ENCODE data around the gene WDR27. TPM values are rescaled to one million over a fixed set of nuclear protein-coding genes. Genes with fewer than 3 reads are reported as not detected.

WDR27 gene
- polyA plus RNA-seq, 1 donor: 73.8 TPM

DNA sequence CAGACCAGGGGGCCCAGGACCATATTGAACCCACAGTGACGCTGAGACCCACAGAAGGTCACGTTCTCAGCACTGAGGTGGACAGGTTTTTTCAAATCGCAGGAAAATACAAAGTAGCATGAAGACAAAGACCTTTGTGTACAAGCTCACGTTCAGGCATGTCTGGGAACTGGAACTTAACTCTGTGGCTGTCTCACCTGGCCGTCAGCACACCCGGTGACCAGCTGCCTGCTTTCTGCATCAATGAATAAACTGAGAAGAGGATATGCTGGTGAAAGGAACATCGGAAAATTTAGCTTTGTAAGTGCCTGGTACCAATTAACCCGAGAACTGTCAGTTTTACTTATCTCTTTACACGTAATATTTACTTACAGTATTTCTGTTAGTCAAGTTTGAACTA lies 36.5 kb downstream of the WDR27 start:
- H3K4me3 ChIP-seq (ENCODE audit: low read length): no peak overlapping the region

DNA sequence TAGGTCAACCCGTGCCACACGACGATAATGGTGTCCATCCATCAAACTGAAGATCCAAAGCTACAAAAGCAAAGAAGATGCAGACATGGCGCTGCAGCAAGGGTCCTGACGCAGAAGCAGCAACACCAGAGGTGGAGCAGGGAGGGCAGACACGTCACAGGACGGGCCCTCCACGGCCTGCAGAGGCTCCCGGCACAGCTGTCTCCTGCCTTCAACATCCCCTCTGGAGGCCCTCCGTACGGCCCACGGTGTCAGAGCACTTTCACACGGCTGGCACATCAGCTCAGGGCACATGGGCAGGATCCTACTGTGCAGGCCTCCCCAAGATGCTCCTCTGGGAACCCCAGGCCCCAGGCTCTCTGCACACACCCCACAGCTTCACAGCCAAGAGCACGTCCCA lies 37.6 kb downstream of the WDR27 start:
- no peak overlapping the region for H3K27ac ChIP-seq (ENCODE audit: low read length)
- no peaks in the 10 kb centered on the region for H3K9me3 ChIP-seq (ENCODE audit: control insufficient read depth, low read depth, low read length)
- WGBS (ENCODE audit: insufficient coverage, low lambda C conversion rate): no CpG with 5 or more reads among the region's 14 CpGs
- no peaks in the 10 kb centered on the region for H3K27me3 ChIP-seq (ENCODE audit: control insufficient read depth, insufficient read depth, low read length)
- H3K4me3 ChIP-seq (ENCODE audit: low read length): no peak overlapping the region
- peaks cover 67% of the 10 kb centered on the region for H3K36me3 ChIP-seq (ENCODE audit: control insufficient read depth, insufficient read depth, low read length)
- H3K4me1 ChIP-seq (ENCODE audit: control insufficient read depth, insufficient read depth, low read length): no peaks in the 10 kb centered on the region
- DNase-seq: no peak

More for the DNA sequence above, 36.5 kb downstream of the WDR27 start:
- no peak for DNase-seq
- H3K9me3 ChIP-seq (ENCODE audit: control insufficient read depth, low read depth, low read length): no peaks in the 10 kb centered on the region
- WGBS (ENCODE audit: insufficient coverage, low lambda C conversion rate): 100% methylated on average over 1 of the region's 9 CpGs
- H3K4me1 ChIP-seq (ENCODE audit: control insufficient read depth, insufficient read depth, low read length): no peaks in the 10 kb centered on the region
- peaks cover 65% of the 10 kb centered on the region for H3K36me3 ChIP-seq (ENCODE audit: control insufficient read depth, insufficient read depth, low read length)
- no peak overlapping the region for H3K27ac ChIP-seq (ENCODE audit: low read length)
- no peaks in the 10 kb centered on the region for H3K27me3 ChIP-seq (ENCODE audit: control insufficient read depth, insufficient read depth, low read length)

DNA sequence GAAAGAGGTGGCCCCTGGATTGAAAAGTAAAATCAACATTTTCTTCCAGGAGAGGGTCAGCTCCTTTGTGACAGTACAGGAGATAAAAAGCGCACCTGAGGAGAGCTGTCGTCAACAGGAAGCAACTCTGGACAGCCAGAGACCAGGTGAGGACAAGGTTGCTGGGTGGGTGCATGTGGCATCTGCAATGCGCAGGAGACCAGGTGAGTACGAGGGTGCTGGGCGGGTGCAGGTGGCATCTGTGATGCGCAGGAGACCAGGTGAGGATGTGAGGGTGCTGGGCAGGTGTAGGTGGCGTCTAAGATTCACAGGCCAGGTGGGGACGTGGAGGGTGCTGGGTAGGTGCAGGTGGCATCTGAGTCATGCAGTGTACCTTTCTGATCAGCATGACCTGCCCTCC lies 38.4 kb downstream of the WDR27 start:
- Histone ChIP-seq H3K9me3 (ENCODE audit: control insufficient read depth, low read depth, low read length) (no peaks in the 10 kb centered on the region), H3K36me3 (ENCODE audit: control insufficient read depth, insufficient read depth, low read length) (peaks cover 68% of the 10 kb centered on the region), H3K27ac (ENCODE audit: low read length) (no peak overlapping the region), H3K4me3 (ENCODE audit: low read length) (no peak overlapping the region), H3K4me1 (ENCODE audit: control insufficient read depth, insufficient read depth, low read length) (no peaks in the 10 kb centered on the region), H3K27me3 (ENCODE audit: control insufficient read depth, insufficient read depth, low read length) (no peaks in the 10 kb centered on the region)
- no peak for DNase-seq
- no CpG with 5 or more reads among the region's 8 CpGs for WGBS (ENCODE audit: insufficient coverage, low lambda C conversion rate)

DNA sequence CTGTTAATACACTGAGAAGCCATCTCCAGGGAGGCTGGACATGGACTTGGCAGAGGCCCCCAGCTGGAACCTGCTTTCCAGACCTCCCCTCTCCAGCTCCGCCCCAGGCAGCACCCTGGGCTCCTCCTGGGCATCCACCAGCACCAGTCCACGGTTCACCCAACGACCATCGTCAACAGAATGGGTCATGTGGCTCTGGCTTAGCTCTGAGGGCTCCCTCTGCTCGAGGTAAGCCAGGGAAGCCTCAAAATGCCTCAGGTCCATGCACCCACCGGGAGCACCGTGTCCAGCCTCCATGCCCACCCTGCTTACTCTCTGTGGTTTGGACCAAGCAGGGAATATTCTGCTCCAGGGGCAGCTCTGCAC lies 40.5 kb downstream of the WDR27 start:
- no CpG with 5 or more reads among the region's 7 CpGs for WGBS (ENCODE audit: insufficient coverage, low lambda C conversion rate)
- Histone ChIP-seq H3K4me1 (ENCODE audit: control insufficient read depth, insufficient read depth, low read length) (no peaks in the 10 kb centered on the region), H3K4me3 (ENCODE audit: low read length) (no peak overlapping the region), H3K27me3 (ENCODE audit: control insufficient read depth, insufficient read depth, low read length) (no peaks in the 10 kb centered on the region), H3K36me3 (ENCODE audit: control insufficient read depth, insufficient read depth, low read length) (peaks cover 66% of the 10 kb centered on the region), H3K9me3 (ENCODE audit: control insufficient read depth, low read depth, low read length) (peaks cover 3% of the 10 kb centered on the region), H3K27ac (ENCODE audit: low read length) (no peak overlapping the region)
- no peak for DNase-seq

DNA sequence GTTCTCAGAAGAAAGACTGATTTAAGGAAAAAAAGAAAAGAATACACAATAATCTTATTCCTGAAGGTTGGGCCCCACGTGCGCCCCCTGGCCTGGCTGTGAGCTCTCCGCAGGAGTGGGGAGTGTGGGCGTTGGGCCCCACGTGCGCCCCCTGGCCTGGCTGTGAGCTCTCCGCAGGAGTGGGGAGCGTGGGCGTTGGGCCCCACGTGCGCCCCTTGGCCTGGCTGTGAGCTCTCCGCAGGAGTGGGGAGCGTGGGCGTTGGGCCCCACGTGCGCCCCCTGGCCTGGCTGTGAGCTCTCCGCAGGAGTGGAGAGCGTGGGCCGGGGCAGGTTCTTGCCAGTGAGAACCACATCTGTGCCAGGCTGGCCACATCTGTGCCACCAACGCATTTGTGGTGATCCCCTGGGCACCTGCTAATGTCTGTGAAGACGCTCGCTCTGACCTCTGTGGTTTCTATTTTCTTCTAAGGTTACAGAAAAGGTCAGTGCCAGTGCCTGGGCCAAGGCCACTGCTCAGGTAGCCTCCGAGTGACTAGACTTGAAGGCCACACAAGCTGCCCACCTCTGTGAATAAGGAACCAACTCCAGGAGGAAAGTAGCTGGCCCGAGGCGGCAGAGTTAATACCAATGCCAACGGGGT lies 41.0 kb downstream of the WDR27 start:
- H3K27me3 ChIP-seq (ENCODE audit: control insufficient read depth, insufficient read depth, low read length): no peaks in the 10 kb centered on the region
- no peak overlapping the region for H3K4me3 ChIP-seq (ENCODE audit: low read length)
- no CpG with 5 or more reads among the region's 26 CpGs for WGBS (ENCODE audit: insufficient coverage, low lambda C conversion rate)
- peaks cover 66% of the 10 kb centered on the region for H3K36me3 ChIP-seq (ENCODE audit: control insufficient read depth, insufficient read depth, low read length)
- DNase-seq: no peak
- no peak overlapping the region for H3K27ac ChIP-seq (ENCODE audit: low read length)
- peaks cover 4% of the 10 kb centered on the region for H3K9me3 ChIP-seq (ENCODE audit: control insufficient read depth, low read depth, low read length)
- no peaks in the 10 kb centered on the region for H3K4me1 ChIP-seq (ENCODE audit: control insufficient read depth, insufficient read depth, low read length)

DNA sequence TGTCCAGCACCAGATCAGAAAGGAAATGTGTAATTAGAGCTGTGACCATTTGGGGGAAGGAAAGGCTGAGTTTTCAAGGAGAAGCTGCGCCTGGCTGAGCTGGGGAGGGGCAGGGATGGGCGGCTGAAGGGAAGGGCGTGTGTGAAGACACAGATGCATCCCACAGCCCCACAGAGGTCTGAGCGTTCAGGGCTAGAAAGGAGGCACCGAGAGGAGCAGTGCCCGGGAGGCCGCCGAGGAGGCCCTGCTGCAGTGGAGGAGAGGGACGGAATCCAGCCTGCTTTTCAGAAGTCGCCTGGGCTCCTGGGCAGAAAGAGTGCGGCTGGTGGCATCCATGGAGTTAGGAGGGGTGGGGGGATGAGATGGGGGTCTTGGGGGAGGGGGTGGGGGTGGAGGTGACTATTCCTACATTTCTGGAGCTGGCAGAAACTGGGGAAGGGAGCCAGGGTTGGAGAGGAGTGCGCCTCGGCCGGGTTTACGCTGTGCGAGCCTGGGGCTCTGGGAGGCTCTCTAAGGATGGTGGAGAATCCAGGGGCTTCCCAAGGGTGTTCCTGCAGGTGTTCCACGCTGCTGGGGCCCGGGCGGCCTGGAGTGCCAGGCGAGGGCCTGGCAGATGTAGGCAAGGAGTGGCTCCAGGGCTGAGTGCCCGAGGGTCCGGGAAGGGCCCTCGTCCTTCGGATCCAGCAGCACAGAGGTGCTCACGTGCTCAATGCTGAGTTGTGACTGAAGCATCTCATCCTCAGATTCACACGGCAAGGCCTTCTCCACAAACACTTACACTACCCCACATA lies 41.8 kb downstream of the WDR27 start:
- Histone ChIP-seq H3K4me3 (ENCODE audit: low read length) (no peak overlapping the region), H3K27ac (ENCODE audit: low read length) (no peak overlapping the region), H3K9me3 (ENCODE audit: control insufficient read depth, low read depth, low read length) (peaks cover 4% of the 10 kb centered on the region), H3K4me1 (ENCODE audit: control insufficient read depth, insufficient read depth, low read length) (no peaks in the 10 kb centered on the region), H3K36me3 (ENCODE audit: control insufficient read depth, insufficient read depth, low read length) (peaks cover 61% of the 10 kb centered on the region), H3K27me3 (ENCODE audit: control insufficient read depth, insufficient read depth, low read length) (no peaks in the 10 kb centered on the region)
- DNase-seq: no peak
- 90% methylated on average over 2 of the region's 26 CpGs for WGBS (ENCODE audit: insufficient coverage, low lambda C conversion rate)

DNA sequence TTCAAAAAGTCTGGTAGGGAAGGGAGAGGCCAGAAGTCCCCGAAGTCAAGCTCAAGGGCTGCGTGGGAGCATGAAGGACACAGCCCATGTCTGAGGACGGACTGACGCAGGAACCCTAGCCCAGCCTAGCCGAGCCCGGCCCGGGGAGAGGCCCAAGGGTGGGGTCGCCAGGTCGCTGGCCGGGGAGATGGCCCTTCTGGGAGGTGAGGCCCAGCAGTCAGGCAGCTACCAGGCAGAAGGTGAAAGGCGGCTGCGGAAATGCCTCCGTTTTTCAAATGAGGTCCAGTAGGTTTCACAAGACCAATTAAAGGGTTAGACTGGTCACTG lies 44.6 kb downstream of the WDR27 start:
- no CpG with 5 or more reads among the region's 13 CpGs for WGBS (ENCODE audit: insufficient coverage, low lambda C conversion rate)
- H3K4me1 ChIP-seq (ENCODE audit: control insufficient read depth, insufficient read depth, low read length): no peaks in the 10 kb centered on the region
- peaks cover 8% of the 10 kb centered on the region for H3K9me3 ChIP-seq (ENCODE audit: control insufficient read depth, low read depth, low read length)
- no peak for DNase-seq
- H3K27ac ChIP-seq (ENCODE audit: low read length): no peak overlapping the region
- no peaks in the 10 kb centered on the region for H3K27me3 ChIP-seq (ENCODE audit: control insufficient read depth, insufficient read depth, low read length)
- H3K36me3 ChIP-seq (ENCODE audit: control insufficient read depth, insufficient read depth, low read length): peaks cover 45% of the 10 kb centered on the region
- no peak overlapping the region for H3K4me3 ChIP-seq (ENCODE audit: low read length)

DNA sequence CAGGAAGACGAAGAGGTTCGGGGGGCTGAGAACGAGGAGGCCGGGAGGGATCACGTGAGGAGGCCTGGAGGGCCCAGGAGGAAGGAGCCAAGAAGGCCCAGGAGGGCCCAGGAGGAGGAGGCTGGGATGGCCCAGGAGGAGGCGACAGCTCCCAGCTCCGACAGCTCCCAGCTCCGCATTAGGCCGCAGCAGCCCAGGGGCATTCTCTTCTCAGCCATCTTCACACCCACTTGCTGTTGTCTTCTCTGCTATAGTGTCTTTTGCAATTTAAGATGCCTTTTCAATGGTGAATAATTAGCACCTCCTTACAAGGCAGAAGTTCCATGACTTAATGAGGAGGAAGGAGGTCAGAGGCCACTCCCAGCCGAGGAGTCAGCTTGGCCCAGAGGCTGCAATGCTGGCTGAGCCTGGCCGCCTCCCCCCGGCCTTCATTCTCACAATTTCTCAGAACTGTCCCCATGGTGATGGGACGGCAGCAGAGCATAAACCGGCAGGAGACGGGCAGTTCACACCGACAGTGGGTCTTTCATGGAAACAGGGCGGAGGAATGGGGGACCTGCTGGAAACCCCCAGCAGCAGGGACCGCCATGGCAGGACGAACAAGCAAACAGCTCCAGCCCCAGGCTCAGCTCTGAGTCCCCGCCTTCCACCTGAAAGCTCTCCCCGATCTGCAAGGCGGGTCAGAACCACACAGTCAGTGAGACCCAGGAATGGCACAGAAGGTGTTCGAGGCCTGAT lies 45.1 kb downstream of the WDR27 start:
- no CpG with 5 or more reads among the region's 23 CpGs for WGBS (ENCODE audit: insufficient coverage, low lambda C conversion rate)
- no peak for DNase-seq
- peaks cover 44% of the 10 kb centered on the region for H3K36me3 ChIP-seq (ENCODE audit: control insufficient read depth, insufficient read depth, low read length)

DNA sequence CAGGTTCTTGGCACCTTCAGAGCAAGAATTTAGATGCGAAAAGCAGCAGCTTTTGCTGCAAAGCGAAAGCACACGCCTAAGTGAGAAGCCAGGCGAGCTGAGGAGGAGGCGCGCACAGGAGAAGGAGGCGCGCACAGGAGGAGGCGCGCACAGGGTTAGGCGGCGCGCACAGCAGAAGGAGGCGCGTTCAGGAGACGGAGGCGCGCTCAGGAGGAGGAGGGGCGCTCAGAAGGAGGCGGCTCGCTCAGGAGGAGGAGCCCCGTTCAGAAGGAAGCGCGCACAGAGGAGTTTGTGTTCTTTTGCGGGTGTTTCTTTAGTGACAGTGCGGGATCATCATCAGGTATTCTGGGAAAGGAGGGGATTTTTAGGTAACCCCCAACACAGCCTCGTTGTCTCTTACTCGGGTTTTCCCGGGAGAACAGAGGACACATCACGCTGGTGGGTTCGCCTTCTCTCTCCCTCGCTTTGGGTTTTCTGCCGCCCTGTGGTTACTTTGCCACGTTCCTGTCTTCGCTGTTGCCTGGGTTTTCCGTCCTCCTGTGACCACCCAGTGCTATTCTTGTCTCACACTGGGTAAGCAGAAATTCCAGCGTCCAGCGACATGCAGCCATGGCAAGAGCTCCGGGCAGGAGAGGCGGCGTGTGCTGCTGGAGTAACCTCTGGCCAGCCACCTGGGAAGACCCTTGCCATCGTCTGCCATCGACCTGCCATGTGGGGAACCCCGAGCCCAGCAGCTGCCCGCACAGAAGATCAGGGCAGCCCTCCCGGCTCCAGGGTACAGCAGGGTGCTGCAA lies 47.0 kb downstream of the WDR27 start:
- no peaks in the 10 kb centered on the region for H3K27me3 ChIP-seq (ENCODE audit: control insufficient read depth, insufficient read depth, low read length)
- no peaks in the 10 kb centered on the region for H3K4me1 ChIP-seq (ENCODE audit: control insufficient read depth, insufficient read depth, low read length)
- peaks cover 37% of the 10 kb centered on the region for H3K36me3 ChIP-seq (ENCODE audit: control insufficient read depth, insufficient read depth, low read length)
- peak overlapping the region; percentile 52 for H3K4me3 ChIP-seq (ENCODE audit: low read length)
- WGBS (ENCODE audit: insufficient coverage, low lambda C conversion rate): 100% methylated on average over 1 of the region's 46 CpGs
- H3K9me3 ChIP-seq (ENCODE audit: control insufficient read depth, low read depth, low read length): peaks cover 8% of the 10 kb centered on the region
- peak overlapping the region; percentile 79 for H3K27ac ChIP-seq (ENCODE audit: low read length)
- peak; percentile 82 to 89 for DNase-seq

More for the DNA sequence above, 45.1 kb downstream of the WDR27 start:
- no peaks in the 10 kb centered on the region for H3K4me1 ChIP-seq (ENCODE audit: control insufficient read depth, insufficient read depth, low read length)
- H3K4me3 ChIP-seq (ENCODE audit: low read length): no peak overlapping the region
- H3K27me3 ChIP-seq (ENCODE audit: control insufficient read depth, insufficient read depth, low read length): no peaks in the 10 kb centered on the region
- peaks cover 8% of the 10 kb centered on the region for H3K9me3 ChIP-seq (ENCODE audit: control insufficient read depth, low read depth, low read length)
- H3K27ac ChIP-seq (ENCODE audit: low read length): no peak overlapping the region

DNA sequence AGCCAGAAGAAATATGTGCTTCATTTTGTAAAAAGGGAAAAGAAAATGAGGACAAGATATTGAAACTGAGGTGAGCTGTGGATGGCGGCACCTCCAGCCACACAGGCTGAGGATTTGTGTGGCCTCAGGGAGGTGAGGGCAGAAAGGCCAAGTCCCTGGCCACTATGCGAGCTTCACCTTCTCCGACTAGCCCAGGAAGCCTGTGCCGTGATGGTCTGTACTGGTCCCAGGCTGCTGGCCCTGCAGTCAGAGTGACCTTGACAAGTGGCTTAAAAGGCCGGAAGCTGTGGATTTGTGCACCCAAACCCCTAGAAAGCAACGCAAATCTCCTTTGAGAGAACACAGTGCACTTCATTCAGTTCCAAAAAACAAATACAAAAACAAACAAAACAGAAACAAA lies 48.1 kb downstream of the WDR27 start:
- Histone ChIP-seq H3K9me3 (ENCODE audit: control insufficient read depth, low read depth, low read length) (peaks cover 8% of the 10 kb centered on the region), H3K4me3 (ENCODE audit: low read length) (no peak overlapping the region), H3K27ac (ENCODE audit: low read length) (no peak overlapping the region), H3K27me3 (ENCODE audit: control insufficient read depth, insufficient read depth, low read length) (no peaks in the 10 kb centered on the region), H3K4me1 (ENCODE audit: control insufficient read depth, insufficient read depth, low read length) (no peaks in the 10 kb centered on the region), H3K36me3 (ENCODE audit: control insufficient read depth, insufficient read depth, low read length) (peaks cover 28% of the 10 kb centered on the region)
- 92% methylated on average over 2 of the region's 6 CpGs for WGBS (ENCODE audit: insufficient coverage, low lambda C conversion rate)
- DNase-seq: no peak

All from large intestine (tissue), 3 donors.